H1 (cell line): ENCODE measurements around the gene CTSS. TPM values are rescaled to one million over a fixed set of nuclear protein-coding genes. Genes with fewer than 3 reads are reported as not detected.

Source experiments
- CTCF ChIA-PET: fragments of 300-600 bp; sonication (Branson Sonifier 250); formaldehyde crosslinking; loops from one replicate; lab custom pipeline; 2021; ENCODE audit not compliant: partially characterized antibody; lab: Charles Lee
- POLR2A ChIA-PET: fragments of 300-600 bp; sonication (Branson Sonifier 250); formaldehyde crosslinking; loops from one replicate; lab custom pipeline; 2021; ENCODE audit warnings: inconsistent platforms; ENCODE audit not compliant: partially characterized antibody; lab: Charles Lee
- DNase-seq, 2 experiments: peaks; one replicate each; pipeline versions ENCODE4 v3.0.0 to v3.0.0-alpha.2; 2010 to 2022; ENCODE audit warnings: low spot score in 2 of 2, low read depth in 1 of 2, mixed read lengths in 1 of 2
- FAIRE-seq: peaks from 2 replicates; lab custom pipeline; 2011; peaks lifted over from hg19 to GRCh38; lab: Jason Lieb, UNC
- H2AFZ ChIP-seq: 2 replicates; pipeline ENCODE4 v1.8.1; 2012; ENCODE audit warnings: low read length, inconsistent platforms
- H2AK5ac ChIP-seq: 2 replicates; pipeline ENCODE4 v1.6.1; 2013; ENCODE audit warnings: low read depth, low read length
- H2BK120ac ChIP-seq: replicated peaks from 2 replicates; pipeline ENCODE3; 2013; ENCODE audit warnings: low read depth, low read length, inconsistent platforms
- H2BK12ac ChIP-seq: 2 replicates; pipeline ENCODE4 v1.6.1; 2013; ENCODE audit warnings: low read depth, low read length
- H2BK15ac ChIP-seq: 2 replicates; pipeline ENCODE4 v1.6.1; 2013; ENCODE audit warnings: low read length
- H2BK20ac ChIP-seq: 2 replicates; pipeline ENCODE4 v1.6.1; 2013; ENCODE audit warnings: low read length
- H2BK5ac ChIP-seq: 2 replicates; pipeline ENCODE4 v1.6.1; 2013; ENCODE audit warnings: low read depth, low read length
- H3K14ac ChIP-seq: 2 replicates; pipeline ENCODE4 v1.6.1; 2013; ENCODE audit warnings: inconsistent platforms; ENCODE audit not compliant: insufficient read length
- H3K18ac ChIP-seq: 2 replicates; pipeline ENCODE4 v1.6.1; 2013; ENCODE audit warnings: low read length; ENCODE audit errors: extremely low read depth
- H3K23ac ChIP-seq: 2 replicates; pipeline ENCODE4 v1.6.1; 2013; ENCODE audit warnings: inconsistent platforms; ENCODE audit not compliant: insufficient read length
- H3K23me2 ChIP-seq: 2 replicates; pipeline ENCODE4 v1.6.1; 2013; ENCODE audit warnings: low read depth, low read length
- H3K27ac ChIP-seq: 2 replicates; pipeline ENCODE4 v1.6.1; 2011; ENCODE audit warnings: low read depth, low read length, inconsistent platforms
- H3K27me3 ChIP-seq, 4 experiments: replicated peaks in 1 of 4; 1 replicate in 1 of 4; 2 replicates in 3 of 4; pipeline versions ENCODE4 v1.6.1 to v1.8.1; 2011 to 2013; ENCODE audit warnings: low read length in 3 of 4, mild to moderate bottlenecking in 3 of 4, inconsistent platforms in 2 of 4, mixed read lengths in 2 of 4, moderate library complexity in 1 of 4; ENCODE audit not compliant: control insufficient read depth in 3 of 4, insufficient read depth in 3 of 4; ENCODE audit errors: extremely low read depth in 1 of 4
- H3K36me3 ChIP-seq, 4 experiments: 2 replicates each; pipeline versions ENCODE4 v1.6.1 to v1.8.1; 2011 to 2013; ENCODE audit warnings: mild to moderate bottlenecking in 4 of 4, low read length in 3 of 4, moderate library complexity in 2 of 4, control low read depth in 1 of 4, inconsistent platforms in 1 of 4; ENCODE audit not compliant: insufficient read depth in 4 of 4, control insufficient read depth in 2 of 4
- H3K4ac ChIP-seq: replicated peaks from 2 replicates; pipeline ENCODE3; 2013; ENCODE audit warnings: low read length, low read depth, mixed read lengths, inconsistent platforms; ENCODE audit not compliant: insufficient read length
- H3K4me1 ChIP-seq, 4 experiments: replicated peaks in 1 of 4; 1 replicate in 1 of 4; 2 replicates in 3 of 4; pipeline versions ENCODE4 v1.6.1 to v1.8.1; 2011 to 2013; ENCODE audit warnings: low read length in 3 of 4, inconsistent platforms in 2 of 4, mixed read lengths in 1 of 4; ENCODE audit not compliant: insufficient read depth in 4 of 4, control insufficient read depth in 3 of 4
- H3K4me2 ChIP-seq, 2 experiments: 2 replicates each; pipeline versions ENCODE4 v1.6.1 to v1.8.1; 2011 to 2013; ENCODE audit warnings: low read depth in 2 of 2, low read length in 2 of 2, control low read depth in 1 of 2, inconsistent platforms in 1 of 2, mild to moderate bottlenecking in 1 of 2; ENCODE audit not compliant: insufficient read depth in 1 of 2
- H3K4me3 ChIP-seq, 4 experiments: fragments of 200-600, 300-600 bp in 1 of 4; sonication (generic), shearing (Covaris generic), sonication (Bioruptor Twin) in 1 of 4; 2 replicates each; pipeline versions ENCODE4 v1.5.1 to v1.8.1; 2011 to 2016; ENCODE audit warnings: low read length in 4 of 4, low read depth in 3 of 4, control low read depth in 2 of 4, inconsistent platforms in 2 of 4, mild to moderate bottlenecking in 2 of 4, mixed read lengths in 1 of 4, moderate library complexity in 1 of 4; ENCODE audit not compliant: insufficient read depth in 2 of 4; ENCODE audit errors: extremely low read depth in 1 of 4
- H3K56ac ChIP-seq: replicated peaks from 2 replicates; pipeline ENCODE3; 2013; ENCODE audit warnings: low read depth, mild to moderate bottlenecking, mixed read lengths, low read length, inconsistent platforms; ENCODE audit not compliant: insufficient read length
- H3K79me1 ChIP-seq: 2 replicates; pipeline ENCODE4 v1.6.1; 2013; ENCODE audit warnings: low read depth, low read length, control low read depth
- H3K79me2 ChIP-seq, 2 experiments: 2 replicates each; pipeline versions ENCODE4 v1.6.1 to v1.8.1; 2012 to 2013; ENCODE audit warnings: low read length in 2 of 2, mild to moderate bottlenecking in 2 of 2, inconsistent platforms in 1 of 2; ENCODE audit not compliant: insufficient read depth in 2 of 2, control insufficient read depth in 1 of 2
- H3K9ac ChIP-seq, 4 experiments: replicated peaks in 1 of 4; 1 replicate in 1 of 4; 2 replicates in 3 of 4; pipeline versions ENCODE4 v1.6.1 to v1.8.1; 2011 to 2013; ENCODE audit warnings: low read depth in 3 of 4, low read length in 3 of 4, control low read depth in 2 of 4, mild to moderate bottlenecking in 2 of 4, moderate library complexity in 2 of 4, inconsistent platforms in 1 of 4; ENCODE audit errors: extremely low read depth in 1 of 4
- H3K9me3 ChIP-seq, 2 experiments: 2 replicates each; pipeline versions ENCODE4 v1.6.1 to v1.8.1; 2012 to 2013; ENCODE audit warnings: mild to moderate bottlenecking in 2 of 2, moderate library complexity in 2 of 2, control low read depth in 1 of 2, inconsistent platforms in 1 of 2, low read depth in 1 of 2, low read length in 1 of 2, mixed read lengths in 1 of 2; ENCODE audit not compliant: insufficient read depth in 2 of 2
- H4K20me1 ChIP-seq, 2 experiments: replicated peaks in 1 of 2; 2 replicates each; pipeline versions ENCODE3 to v1.8.1; 2011 to 2013; ENCODE audit warnings: inconsistent platforms in 2 of 2, low read length in 2 of 2, mild to moderate bottlenecking in 1 of 2; ENCODE audit not compliant: insufficient read depth in 2 of 2, control insufficient read depth in 1 of 2
- H4K5ac ChIP-seq: 2 replicates; pipeline ENCODE4 v1.6.1; 2013; ENCODE audit warnings: low read length, low read depth, mixed read lengths, inconsistent platforms; ENCODE audit not compliant: insufficient read length
- H4K8ac ChIP-seq: 2 replicates; pipeline ENCODE4 v1.8.0; 2013; ENCODE audit warnings: mild to moderate bottlenecking, moderate library complexity, low read length, inconsistent platforms; ENCODE audit not compliant: insufficient read depth; ENCODE audit errors: extremely low read depth
- H4K91ac ChIP-seq: replicated peaks from 2 replicates; pipeline ENCODE3; 2013; ENCODE audit warnings: low read length, mixed read lengths, inconsistent platforms; ENCODE audit not compliant: insufficient read length
- BRCA1 ChIP-seq: IDR thresholded peaks from 2 replicates; pipeline ENCODE4 v1.6.1; 2012; ENCODE audit warnings: low read depth, low read length, improper control_type of control experiment
- CHD1 ChIP-seq: IDR thresholded peaks from 2 replicates; pipeline ENCODE4 v1.6.1; 2012; ENCODE audit warnings: low read depth, low read length, improper control_type of control experiment
- CREB1 ChIP-seq: IDR thresholded peaks from 2 replicates; pipeline ENCODE4 v1.6.1; 2012; ENCODE audit warnings: inconsistent platforms
- HDAC6 ChIP-seq: IDR thresholded peaks from one replicate; pipeline ENCODE4 v1.7.1; 2012; ENCODE audit warnings: low read depth, mild to moderate bottlenecking, inconsistent platforms, low read length, moderate library complexity
- MAFK ChIP-seq: IDR thresholded peaks from 2 replicates; pipeline ENCODE4 v1.6.1; 2012; ENCODE audit warnings: low read depth, mild to moderate bottlenecking, improper control_type of control experiment, low read length
- SIRT6 ChIP-seq: IDR thresholded peaks from one replicate; pipeline ENCODE4 v1.7.1; 2012; ENCODE audit warnings: low read length, inconsistent platforms
- SIX5 ChIP-seq: IDR thresholded peaks from 2 replicates; pipeline ENCODE4 v1.6.1; 2011; ENCODE audit warnings: mild to moderate bottlenecking, low read depth, low read length
- TBP ChIP-seq: IDR thresholded peaks from 2 replicates; pipeline ENCODE4 v1.6.1; 2011; ENCODE audit warnings: low read depth, low read length, improper control_type of control experiment
- USF2 ChIP-seq: IDR thresholded peaks from 2 replicates; pipeline ENCODE4 v1.6.1; 2011; ENCODE audit warnings: low read length, improper control_type of control experiment
- WGBS, 2 experiments: shearing (Covaris generic) in 1 of 2; methylation state at CpG; one replicate each; pipeline versions ENCODE4 v1.1.6 to v1.1.7; 2013 to 2015; ENCODE audit warnings: low lambda C conversion rate in 2 of 2, mixed read lengths in 2 of 2, inconsistent platforms in 1 of 2, low coverage in 1 of 2, missing lambda C conversion rate in 1 of 2; ENCODE audit not compliant: insufficient replicate concordance in 2 of 2, insufficient coverage in 1 of 2, insufficient read length in 1 of 2; ENCODE audit errors: extremely low coverage in 1 of 2, missing lambda C conversion rate in 1 of 2; 5-methylcytosine and 5-hydroxymethylcytosine counted together
- polyA plus RNA-seq, 7 experiments: library from polyadenylated mRNA; depleted of rRNA in 3 of 7; stranded (reverse) in 5 of 7; unstranded in 2 of 7; fragments of >200 nt in 5 of 7; fragments of 200-250 nt in 2 of 7; gene quantifications; 1 replicate in 5 of 7; 2 replicates in 1 of 7; 4 replicates in 1 of 7; pipeline versions ENCODE4 v1.2.1 to v1.2.3, GENCODE V29; 2011 to 2013; ENCODE audit warnings: missing spikeins in 2 of 7, mixed read lengths in 2 of 7
- total RNA-seq: library from RNA; stranded (reverse); fragmentation: NEBNext Ultra II Directional; extraction: Animal tissue kit (Norgen Biotek cat#: 25700); gene quantifications from 2 replicates; pipeline ENCODE4 v1.2.1, GENCODE V29; 2021

Gene CTSS
- total and polyA plus RNA-seq, 2 of the 8 experiments (the other 6 are each of a cell fraction or from before 2014, with no cell fraction given) = not detected

- no peaks in the 10 kb centered on the region for H3K36me3 ChIP-seq
- no peak overlapping the region for H2BK12ac ChIP-seq
- H2AFZ ChIP-seq = no peak overlapping the region
- TF ChIP-seq SIX5 (no peak), MAFK (no peak), BRCA1 (no peak), TBP (no peak), SIRT6 (no peak), HDAC6 (no peak), USF2 (no peak), CHD1 (no peak), CREB1 (no peak)
- no peak overlapping the region for H3K18ac ChIP-seq
- no peak overlapping the region for H4K5ac ChIP-seq
- ChIA-PET CTCF (no interaction called here), POLR2A (no interaction called here)
- H3K4ac ChIP-seq = no peak overlapping the region
- no peak for FAIRE-seq
- H2BK5ac ChIP-seq = no peak overlapping the region
- H4K91ac ChIP-seq = no peak overlapping the region
- no peaks in the 10 kb centered on the region for H4K20me1 ChIP-seq
- WGBS, 2 experiments = 90% methylated on average over 3 of the region's 3 CpGs; no CpG with 5 or more reads in 1 of the 2 experiments
- no peak overlapping the region for H2AK5ac ChIP-seq
- H2BK20ac ChIP-seq = no peak overlapping the region
- H3K27ac ChIP-seq = no peak overlapping the region
- no peak for DNase-seq
- H3K9ac ChIP-seq = no peak overlapping the region
- H4K8ac ChIP-seq = no peak overlapping the region
- no peaks in the 10 kb centered on the region for H3K79me1 ChIP-seq
- H3K27me3 ChIP-seq = no peaks in the 10 kb centered on the region
- H3K14ac ChIP-seq = no peak overlapping the region
- H2BK120ac ChIP-seq = no peak overlapping the region
- no peak overlapping the region for H3K23ac ChIP-seq
- H3K79me2 ChIP-seq = no peaks in the 10 kb centered on the region
- H3K4me2 ChIP-seq = no peak overlapping the region
- no peaks in the 10 kb centered on the region for H3K4me1 ChIP-seq
- no peak overlapping the region for H3K4me3 ChIP-seq
- H3K9me3 ChIP-seq = peaks cover 0 to 5% of the 10 kb centered on the region in 2 experiments; a peak in 1 of 4 replicates
- H2BK15ac ChIP-seq = no peak overlapping the region
- H3K23me2 ChIP-seq = no peaks in the 10 kb centered on the region; the same call in 1 of the 2 replicates
- no peak overlapping the region for H3K56ac ChIP-seq
These were observed 2.6 kb downstream of the CTSS start for GRCh38 chr1:150763018-150763417.
